Measurements from ENCODE around the gene NR5A1.

Gene NR5A1

DNA sequence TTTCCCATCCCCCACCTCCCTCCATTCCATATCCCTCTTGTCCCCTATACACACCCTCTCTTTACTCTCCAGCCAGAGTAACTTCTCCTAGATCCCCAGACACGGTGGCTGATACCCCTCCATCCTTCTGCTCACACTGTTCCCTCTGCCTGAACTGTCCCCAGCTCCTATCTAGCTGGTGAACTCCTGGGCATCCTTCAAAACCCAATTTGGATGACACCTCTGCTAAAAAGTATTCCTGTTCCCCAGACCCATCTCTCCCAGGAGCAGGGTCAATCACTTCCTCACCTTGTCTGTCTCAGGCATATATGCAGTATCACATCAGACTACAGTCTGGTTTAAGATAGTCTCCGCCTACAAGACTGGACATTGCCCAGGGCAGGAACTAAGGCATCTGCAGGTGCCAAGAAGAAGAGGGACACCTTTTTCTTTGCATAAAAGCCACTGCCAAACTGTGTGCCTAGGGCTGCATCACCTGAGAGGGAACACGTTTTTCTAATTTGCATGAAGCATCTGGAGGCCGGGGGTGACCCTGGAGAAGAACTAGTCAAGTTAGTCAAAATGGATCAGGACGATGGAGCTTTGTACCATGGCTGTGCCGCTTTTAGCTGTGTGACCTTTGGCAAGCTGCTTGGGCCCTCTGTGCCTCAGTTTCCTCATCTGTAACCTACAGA, 27.1 kb downstream of the NR5A1 start:
- no peak for FAIRE-seq

DNA sequence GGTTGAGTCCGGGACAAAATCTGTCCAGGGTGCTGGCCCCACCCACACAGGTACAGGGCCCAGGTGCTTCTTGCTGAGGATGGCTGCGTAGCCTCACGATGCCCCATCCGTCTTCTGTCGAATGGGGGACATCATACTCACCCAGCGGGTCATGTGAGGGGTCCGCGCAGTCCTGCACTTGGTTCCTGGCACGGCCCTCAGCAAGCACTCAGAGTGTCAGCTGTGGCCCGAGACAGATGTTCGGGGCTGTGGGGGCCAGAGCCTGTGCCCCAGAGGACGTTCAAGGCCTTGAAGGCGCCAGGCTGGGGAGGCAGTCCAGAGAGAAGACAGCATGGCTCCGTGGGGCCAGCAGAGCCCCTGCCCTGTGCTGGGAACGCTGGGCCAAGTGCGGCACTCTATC, 27.8 kb downstream of the NR5A1 start:
- FAIRE-seq, result no peak

DNA sequence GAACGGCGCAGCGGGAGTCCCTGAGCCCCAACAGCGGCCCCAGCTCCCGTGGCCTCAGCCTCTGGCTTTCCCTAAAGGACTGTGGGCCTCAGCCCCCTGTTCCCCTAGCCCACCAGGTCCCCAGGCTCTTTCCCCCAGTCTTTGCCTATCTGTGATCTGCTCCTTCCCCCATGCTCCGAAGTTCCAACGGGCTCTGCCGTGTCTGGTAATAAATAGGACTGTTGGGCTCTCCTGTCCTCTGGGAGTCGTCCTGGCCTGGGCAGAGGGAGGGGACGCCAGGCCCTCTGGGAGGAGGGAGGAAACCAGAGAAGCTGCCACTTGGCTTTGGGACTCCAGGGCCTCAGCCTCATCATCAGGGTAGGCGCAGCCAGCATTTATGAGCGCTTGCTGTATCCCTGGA, 28.8 kb downstream of the NR5A1 start:
- no peak for FAIRE-seq

DNA sequence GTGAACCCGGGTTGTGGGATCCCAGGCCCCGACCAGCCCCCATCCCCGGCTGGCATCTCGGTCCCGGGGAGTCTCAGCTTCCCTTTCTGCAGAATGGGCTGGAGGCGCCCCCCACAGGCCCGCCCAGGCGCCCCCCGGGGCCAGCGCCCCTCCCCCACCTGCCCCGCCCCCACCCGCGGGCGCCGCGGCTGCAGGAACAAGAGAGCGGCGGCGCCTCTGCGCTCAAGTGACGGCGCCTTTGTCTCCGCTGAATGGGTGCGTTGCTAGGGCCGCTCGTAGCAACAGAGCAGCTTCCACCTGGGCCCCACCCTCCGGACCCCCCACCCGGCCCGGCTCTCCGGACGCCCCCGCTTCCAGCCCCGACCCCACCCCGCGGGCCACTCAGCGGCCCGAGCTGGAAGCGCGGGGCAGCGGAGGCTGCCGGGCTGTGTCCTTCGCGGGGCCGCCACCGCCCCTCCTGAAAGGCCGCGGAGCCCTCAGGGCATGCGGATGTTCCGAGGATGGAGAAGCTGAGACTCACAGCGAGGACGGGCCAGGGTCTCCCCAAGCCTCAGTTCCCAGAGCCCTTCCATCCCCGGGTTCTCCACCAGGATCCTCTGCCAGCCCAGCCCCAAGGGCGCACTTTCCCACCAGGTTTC, 29.4 kb downstream of the NR5A1 start:
- FAIRE-seq, result no peak

DNA sequence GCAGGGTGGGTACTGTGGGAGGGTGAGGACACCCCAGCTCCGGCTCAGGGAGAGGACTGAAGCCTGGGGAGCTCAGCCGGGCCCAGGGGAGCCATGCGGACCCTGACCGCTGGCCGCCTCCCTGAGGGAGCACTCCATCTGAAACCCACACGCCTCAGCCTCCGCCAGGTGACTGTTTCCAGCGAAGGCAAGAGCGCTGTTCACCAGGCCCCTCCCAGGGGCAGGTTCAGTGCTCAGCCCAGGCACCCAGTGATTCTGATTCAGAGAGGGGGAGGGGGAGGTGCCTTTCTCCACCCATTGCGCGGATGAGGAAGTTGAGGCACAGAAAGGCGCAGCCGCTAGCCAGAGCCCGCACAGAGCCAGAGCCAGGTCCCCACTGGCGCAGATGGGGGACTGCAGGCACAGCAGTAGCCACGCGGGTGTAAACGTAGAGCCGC, 30.0 kb downstream of the NR5A1 start:
- FAIRE-seq, result no peak

DNA sequence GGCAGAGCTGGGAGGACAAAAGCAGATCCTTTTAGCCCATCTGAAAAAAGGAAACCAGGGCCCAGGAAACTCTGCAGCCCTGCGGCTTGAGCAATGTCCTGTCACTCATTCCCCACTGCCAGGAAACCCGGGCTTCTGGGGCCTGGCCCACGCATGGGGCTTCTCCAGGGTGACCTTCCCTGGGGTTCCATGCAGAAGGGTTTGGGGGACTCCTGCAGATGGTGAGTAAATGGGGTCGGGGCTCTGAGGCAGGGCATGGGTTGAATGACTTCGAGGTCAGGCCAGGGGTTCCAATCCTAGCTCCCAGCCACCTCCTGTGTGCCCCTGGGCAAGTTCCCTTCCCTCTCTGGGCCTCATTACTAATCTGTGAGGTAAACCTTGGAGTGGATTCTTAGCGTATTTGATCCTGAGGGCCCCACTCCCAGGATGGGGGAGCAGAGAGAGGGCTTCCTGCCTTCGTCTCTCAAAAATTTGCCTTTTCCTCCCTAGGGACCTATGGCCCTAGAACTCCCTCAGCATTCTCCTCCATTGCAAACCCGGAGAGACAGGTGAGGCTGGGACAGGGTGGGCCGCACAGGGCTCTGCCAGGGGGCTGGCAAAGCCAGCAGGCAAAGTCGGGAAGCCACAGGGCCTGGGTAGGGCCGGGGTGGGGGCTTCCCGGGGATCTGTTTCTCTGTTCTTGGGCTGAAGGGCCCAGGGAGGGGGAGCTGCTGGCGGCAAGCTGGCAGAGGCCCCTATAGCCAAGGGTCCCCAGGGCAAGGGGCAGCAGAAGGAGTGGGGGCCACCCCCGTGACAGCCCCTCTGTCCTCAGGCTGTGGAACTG, 31.1 kb downstream of the NR5A1 start:
- no peak for FAIRE-seq

DNA sequence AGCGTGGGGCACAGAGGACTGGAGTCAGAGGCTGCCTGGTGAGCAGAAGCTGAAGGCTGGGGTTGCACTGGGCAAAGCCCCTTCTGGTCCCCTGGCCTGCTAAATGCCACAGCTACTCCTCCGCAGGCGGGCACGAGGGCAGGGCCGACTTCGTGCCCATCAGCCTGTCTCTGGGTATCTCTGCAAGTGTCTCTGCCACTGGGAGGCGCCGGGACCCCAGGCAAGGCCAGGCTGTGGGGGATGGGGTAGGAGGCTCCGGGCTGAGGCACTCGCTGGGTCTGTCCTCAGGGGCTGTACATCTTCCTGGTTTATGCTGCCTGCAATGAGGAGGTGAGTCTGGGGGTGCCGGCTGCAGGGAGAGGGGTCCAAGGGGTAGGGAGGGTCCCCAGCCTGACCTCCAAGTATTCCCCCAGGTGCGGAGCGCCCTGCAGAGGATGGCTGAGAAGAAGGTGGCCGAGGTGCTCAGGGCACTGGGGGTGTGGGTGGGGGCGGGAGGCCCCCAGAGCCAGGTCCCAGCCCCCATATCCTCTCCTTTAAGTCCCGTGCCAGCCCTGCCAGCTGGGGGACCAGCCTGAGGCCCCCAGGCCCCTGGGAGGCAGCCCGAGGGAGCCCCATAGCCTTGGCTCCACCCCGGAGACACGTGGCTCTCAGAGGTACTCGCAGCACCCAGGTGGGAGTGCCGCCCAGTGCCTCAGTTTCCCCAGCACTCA, 31.9 kb downstream of the NR5A1 start:
- FAIRE-seq, result no peak

DNA sequence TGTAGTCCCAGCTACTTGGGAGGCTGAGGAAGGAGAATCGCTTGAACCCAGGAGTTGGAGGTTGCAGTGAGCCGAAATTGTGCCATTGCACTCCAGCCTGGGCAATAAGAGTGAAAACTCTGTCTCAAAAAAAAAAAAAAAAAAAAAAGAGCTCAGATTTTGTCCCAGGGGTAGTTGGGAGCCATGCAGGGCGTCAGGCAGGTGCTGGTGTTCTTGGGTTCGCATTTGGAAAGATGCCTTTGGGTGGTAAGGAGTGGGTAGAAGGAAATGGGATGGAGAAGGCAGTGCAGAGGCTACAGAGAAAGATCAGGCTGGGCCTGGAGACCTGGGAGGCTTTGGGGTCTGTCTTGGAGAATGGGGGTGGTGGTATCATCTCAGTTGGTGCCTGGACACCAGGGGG, 33.0 kb downstream of the NR5A1 start:
- no peak for FAIRE-seq

DNA sequence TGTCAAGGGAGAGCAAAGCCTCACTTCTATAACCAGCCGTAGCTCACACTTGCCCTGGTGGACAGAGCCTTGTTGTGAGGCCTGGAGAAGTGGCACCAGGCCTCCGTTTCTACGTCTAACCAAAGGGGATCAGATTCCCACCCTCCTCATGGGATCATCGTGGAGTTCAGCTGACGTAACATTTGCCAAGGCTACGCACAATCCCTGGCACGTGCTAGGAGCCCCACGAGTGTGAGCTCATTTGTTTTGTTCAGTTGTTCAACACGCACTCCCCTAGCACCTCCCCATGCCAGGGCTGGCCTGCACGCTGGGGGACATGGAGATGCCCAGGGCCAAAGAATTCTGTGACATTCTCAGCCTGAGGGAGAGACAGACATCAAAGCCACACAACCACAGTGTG, 33.9 kb downstream of the NR5A1 start:
- FAIRE-seq, result no peak

DNA sequence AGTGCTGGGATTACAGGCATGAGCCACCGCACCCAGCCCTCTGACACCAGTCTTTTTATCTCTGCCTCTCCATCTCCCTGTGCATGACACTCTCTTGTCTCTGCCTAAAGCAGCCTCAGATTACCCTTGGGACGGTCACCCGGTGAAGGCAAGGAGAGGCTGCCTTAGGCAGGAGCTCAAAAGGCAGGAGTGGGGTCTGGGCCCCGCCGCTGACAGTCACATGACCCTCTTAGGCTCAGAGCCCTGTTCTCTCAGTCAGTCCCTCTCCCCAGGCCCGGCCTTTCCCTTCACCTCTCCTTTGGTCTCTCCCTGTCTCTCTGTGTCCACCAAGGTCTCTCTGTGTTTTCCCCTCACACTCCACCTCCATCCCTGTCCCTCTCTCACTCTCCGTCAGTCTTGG, 34.4 kb downstream of the NR5A1 start:
- no peak for FAIRE-seq

DNA sequence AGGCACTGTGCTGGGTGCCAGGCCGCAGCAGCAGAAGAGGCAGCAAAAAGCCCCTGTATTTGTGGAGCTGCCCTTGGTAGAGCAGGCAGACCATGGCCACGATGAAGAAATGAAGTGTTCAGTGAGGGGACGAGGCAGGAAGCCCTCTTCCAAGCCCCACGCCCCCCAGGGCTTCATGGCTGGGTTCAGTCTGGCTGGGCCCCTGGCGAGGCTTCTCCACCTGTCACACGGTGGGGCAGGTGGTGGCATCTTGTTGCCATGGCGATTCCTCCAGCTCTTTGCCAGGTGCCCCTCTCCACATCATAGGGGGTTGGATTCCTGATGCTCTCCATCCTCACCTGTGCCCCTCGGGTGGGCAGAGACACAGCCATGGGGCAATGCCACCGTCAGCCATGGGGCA, 35.4 kb downstream of the NR5A1 start:
- no peak for FAIRE-seq

DNA sequence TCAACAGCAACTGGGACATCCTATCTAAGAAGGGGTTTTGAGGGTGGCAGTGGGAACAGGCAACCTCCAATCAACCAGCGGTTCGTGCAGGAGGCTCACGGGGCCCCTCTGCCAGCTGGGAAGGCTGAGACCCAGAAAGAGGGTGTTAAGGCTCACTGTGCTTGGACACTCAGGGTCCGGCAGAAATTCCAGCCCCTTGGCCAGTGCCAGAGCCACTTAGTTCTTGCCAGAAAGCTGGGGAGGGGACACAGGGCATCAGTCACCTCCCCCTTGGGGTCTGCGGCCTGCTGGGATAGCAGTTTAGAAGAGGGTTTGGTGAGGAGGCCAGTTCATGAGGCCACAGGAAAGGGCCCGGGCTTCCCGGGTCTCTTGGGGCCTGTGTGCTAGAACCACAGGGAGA, 36.5 kb downstream of the NR5A1 start:
- FAIRE-seq, result no peak

DNA sequence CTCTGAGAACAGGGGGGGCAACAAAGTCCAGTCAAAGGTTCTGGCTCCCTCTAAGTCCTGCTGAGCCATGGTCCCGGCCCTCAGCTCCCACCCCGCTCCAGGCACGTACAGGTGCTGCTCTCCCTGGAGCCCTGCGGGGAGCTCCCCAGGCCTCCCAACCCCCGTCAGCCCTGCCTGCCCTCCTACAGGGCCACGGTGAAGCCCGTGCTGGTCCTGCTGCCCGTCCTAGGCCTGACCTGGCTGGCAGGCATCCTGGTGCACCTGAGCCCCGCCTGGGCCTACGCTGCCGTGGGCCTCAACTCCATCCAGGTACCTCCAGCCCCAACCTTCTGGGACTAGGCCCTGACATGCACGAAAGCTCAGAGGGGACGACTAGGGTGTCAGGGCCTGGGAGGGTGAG, 36.9 kb downstream of the NR5A1 start:
- no peak for FAIRE-seq

DNA sequence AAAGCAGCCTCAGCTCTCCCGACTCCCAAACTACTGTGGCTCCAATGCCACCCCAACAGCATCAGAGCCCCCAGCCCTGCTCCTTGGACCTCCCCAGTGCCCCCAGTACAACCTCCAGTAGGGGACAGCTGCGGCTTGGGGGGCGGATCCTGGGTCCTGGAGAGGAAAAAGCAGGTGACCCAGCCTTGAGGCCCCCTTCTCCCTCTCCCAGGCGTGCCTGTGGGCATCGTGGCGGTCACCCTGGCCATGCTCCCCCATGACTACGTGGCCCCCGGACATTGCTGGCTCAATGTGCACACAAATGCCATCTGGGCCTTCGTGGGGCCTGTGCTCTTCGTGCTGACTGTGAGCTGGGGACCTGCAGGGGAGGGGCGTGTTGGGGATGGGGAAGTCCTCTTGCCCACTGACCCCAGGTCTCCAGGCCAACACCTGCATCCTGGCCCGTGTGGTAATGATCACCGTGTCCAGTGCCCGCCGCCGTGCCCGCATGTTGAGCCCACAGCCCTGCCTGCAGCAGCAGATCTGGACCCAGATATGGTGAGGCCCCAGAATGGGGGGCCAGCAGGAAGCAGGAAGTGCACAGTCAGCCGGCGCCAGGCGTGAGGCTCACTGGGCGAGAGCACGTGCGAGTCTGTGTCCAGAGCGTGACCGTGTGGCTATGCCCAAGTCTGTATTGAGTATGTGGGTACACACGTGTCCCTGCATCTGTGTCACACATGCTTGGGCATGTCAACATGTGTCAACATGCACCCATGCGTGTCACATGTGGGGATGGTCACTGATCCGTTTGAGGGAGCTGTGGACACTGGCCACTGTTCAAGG, 38.0 kb downstream of the NR5A1 start:
- no peak for FAIRE-seq

DNA sequence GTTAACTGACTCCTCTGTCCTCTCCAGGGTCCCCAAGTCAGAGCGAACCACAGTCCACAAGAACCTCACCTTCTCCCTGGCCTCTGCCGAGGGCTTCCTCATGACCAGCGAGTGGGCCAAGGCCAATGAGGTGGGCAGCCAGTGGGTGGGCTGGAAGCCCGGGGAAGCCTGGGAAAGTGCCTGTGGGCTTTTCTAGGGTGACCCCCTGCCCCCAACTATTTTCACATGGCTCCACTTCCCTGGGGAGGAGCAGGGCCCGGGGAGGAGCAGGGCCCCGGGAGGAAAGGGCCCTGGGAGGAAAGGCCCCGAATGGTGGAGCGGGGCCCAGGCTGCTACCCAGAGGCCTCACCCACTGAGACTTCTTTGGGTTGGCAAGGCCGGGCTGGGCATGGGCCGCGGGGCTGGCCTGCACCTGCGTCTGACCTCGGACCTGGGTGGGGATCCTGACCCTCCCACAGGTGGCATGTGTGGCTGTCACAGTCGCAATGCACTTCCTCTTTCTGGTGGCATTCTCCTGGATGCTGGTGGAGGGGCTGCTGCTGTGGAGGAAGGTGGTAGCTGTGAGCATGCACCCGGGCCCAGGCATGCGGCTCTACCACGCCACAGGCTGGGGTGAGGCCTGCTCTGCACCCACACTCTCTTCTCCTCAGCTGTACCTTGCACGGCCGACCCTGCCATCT, 39.0 kb downstream of the NR5A1 start:
- no peak for FAIRE-seq

DNA sequence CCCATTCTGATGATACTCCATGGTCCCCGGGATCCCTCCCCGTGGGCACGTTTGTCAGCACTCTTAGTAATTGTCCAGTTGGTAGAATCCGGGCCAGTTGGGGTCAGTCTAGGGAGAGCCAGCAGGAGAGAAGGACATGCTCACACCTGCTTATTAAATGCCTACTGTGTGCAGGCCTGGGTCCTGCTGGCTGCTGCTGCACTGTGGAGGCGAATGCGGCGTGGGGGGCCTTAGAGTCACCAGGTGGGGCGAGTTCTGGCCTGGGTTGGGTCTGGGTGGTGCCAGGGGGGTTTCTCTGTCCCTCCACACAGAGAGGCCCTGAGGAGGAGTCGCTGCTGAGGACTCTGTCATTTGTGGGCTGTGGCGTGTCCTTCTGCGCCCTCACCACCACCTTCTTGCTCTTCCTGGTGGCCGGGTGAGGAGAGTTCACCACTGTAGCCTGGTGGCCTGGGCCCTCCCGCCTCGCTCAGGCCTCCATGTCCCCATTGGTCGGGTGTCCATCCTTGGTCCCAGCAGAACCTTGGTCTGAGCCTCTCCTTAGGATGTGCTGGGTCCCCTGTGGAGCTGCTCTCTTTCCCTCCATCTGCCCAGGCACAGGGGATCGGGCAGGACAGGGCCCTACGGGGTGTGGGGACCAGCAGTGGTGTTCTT, 39.7 kb downstream of the NR5A1 start:
- FAIRE-seq, result no peak

DNA sequence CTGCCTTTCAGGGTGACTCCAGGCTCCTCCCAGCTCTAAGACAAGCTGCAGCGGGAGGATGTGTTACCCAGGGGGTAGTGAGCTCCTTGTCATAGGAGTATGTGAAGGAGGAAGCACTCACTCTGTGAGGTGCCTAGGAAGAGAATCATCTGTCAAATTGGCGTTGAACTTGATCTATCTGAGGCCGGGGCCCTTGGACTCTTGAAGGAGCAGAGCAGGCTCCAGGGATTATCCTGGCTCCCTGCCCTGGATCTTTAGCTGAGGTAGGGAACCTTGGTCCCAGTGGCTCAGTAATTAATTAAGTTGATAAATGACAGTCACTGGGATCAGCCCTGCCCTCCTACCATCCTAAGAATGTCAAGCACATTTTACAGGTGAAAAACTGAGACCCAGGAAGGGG, 41.5 kb downstream of the NR5A1 start:
- FAIRE-seq, result no peak

DNA sequence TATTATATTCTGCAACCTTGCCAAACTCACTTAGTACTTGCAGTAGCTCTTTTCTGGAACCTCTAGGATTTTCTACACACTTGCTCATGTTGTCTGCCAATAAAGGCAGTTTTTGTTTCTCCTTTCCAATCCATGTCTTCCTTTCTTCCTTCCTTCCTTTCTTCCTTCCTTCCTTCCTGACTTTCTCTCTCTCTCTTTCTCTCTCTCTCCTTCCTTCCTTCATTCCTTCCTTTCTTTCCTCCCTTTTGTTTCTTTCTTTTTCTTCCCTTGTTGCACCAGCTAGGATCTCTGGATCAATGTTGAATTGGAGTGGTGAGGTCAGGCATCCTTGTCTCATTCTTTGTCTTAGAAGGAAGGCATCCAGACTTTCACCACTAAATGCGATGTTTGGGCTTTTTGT, 44.5 kb downstream of the NR5A1 start:
- FAIRE-seq, result no peak

DNA sequence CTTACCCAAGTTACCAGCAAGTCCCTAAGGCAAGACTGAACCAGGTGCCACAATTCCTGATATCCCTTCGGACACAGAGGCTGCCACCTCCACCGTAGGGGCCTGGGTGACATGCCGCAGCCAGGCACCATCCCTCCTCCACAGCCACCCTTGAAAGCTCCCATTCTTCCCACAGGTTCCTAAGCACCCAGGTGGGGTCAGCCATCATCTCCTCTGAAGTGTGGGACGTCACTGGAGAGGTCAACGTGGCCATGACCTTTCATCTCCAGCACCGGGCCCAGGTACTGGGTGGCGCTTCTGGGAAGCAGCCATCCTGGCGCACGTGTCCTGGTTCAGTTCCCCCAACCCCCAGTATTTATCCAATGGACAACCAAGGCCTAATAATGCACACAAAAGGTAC, 48.8 kb downstream of the NR5A1 start:
- no peak for FAIRE-seq

DNA sequence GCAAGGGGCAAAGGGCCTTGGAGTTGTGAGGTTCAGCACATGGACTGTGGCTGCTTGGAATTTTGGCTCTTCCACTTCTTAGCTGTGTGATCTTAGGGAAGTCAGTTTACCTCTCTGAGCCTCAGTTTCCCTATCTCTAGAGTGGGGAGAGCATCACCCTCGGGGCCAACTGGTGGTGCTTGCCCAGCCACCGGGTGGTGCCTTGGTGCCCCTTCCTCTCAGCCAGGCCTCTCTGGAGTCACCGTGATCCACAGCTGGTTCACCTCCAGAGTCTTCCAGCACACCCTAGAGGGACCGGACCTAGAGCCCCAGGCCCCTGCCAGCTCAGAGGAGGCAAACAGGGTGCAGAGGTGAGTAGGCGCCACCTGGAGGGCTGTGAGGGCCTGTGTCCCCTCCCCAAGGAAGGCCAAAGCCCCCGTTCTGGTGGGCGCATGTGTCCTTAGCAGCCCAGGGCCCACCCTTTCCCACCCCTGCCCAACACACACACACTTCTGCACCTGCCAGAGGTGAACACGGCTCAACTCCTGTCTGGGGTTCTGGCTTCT, 49.2 kb downstream of the NR5A1 start:
- no peak for FAIRE-seq
